Left forelimb (tissue), 1 donor: Measurements from ENCODE around the gene SLC19A1.

Experiments used
- DNase-seq: peaks from one replicate; pipeline ENCODE4 v3.0.0-alpha.2; 2018; ENCODE audit warnings: low spot score

Gene SLC19A1

DNA sequence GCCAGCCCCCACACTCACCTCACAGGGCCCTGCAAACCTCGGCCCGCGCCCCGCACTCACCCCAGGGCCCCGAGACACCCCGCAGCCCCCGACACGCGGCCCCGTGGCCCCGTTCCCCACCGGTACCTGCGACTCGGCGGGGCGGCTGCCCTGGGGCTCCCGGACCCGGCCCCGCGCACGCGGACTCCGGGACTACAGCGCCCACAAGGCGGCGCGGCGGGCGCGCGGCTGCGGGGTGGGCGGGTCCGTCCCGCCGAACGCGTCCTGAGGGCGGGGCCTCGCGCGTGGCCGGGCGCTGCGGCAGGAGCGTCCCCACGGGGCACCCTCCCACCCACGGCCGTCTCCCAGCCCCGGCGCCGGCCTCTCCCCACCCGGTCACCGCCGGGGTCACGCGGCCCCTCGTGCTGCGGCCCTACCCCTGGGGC lies at the start of gene SLC19A1:
Gene SLC19A1 (minus strand): TSS at position 199 of the 425 bp plus-strand sequence. CDS start 4,481 bp downstream, outside the sequence.
- DNase-seq = peak; percentile 79

DNA sequence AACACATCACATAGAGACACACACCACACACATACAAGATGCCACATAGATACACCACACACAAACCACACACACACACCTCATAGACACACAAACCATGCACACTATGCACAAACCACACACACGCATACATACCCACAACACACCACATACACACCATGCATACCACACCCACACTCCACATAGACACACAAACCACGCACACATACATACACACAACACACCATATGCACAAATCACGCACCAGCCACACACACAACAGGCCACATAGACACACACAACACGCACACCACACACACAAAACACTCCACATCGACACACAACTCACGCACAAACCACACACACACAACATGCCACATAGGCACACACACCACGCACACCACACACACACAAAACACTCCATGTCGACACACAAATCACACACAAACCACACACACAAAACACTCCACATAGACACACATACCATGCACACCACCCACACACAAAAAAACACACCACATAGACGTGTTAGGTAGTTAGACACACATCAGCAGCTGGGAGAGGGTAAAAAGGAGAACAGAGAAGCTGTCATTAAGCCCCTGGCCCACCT lies 49.5 kb upstream of the SLC19A1 start:
- DNase-seq = no peak

DNA sequence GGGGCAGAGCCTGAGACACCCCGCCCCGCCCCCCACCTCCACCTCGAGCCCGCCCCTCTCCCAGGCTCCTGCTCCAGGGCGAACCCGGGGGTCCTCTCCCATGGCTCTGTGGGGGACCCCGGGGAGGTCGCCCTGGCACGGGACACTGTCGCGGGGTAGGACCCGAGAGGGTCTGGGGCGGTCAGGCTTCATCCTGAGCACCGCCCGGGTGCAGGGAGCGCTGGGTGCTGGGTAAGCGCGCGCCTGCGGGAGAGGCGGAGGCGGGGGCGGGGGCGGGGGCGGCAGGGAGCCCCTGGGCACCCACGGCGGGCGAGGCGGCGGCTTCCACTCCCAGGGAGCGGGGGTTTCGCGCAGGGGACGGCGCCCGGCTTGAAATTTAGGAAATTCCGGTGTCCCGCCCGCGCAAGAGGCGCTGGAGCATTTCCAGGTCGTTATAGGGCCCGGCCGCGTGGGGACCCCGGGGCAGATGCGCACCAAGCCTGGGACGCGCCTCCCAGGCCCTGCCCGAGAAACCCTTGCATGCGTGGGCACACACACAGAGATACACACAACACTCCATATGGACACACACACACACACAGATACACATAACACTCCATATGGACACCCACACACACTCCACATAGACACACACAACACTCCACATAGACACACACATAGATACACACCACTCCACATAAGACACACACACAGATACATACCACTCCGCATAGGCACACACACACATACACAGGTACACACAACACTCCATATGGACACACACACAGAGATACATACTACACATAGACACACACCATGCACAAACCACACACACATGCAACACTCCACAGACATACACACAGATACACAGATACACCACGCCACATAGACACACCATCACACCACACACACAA lies 48.7 kb upstream of the SLC19A1 start:
- DNase-seq = peak; percentile 48

DNA sequence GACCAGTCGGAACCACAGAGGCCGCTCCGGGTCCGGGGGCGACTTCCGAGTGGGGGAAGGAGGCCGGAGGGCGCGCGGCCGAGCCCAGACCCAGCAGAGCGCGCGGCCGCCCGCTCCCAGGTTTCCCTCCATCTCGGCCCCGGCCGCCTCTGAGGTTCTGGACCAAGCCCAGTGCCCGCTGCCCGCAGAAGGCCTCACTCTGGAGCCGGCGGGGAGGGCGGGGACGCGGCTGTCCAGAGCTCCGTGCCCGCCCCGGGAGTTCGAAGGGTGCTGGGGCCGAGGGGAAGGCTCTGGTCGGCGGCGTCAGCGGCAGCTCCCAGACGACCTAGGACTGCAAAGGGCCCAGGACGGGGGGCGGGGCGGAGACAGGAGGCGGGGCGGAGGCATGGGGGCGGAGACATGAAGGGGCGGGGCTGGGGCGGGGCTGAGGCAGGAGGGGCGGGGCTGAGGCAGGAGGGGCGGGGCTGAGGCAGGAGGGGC lies 48.0 kb upstream of the SLC19A1 start:
- peak; percentile 64 for DNase-seq

DNA sequence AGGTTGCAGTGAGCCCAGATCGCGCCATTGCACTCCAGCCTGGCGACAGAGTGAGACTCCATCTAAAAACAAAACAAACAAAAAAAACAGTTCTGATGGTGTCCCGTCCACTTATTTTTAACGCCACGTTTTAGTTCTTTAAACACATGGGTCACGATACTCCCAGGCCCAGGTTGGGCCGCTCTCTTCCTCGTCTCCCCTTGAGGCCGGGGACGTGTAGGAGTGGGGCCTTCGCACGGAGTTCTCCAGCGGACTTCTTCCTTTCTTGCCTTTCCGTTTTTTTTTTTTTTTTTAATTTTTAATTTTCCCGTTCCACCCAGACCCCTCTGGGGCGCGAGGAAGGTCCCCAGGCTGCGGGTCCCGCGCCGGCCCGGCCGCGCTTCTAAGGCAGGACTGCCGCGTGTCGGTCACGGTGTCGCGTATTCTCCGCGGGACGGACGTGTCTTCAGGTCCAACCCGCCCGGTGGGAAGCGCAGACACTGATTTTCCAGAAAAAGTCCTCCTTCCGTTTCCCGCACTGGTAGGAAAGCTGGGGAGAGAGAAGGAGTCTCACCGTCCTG lies 47.5 kb upstream of the SLC19A1 start:
- DNase-seq = peak; percentile 42

DNA sequence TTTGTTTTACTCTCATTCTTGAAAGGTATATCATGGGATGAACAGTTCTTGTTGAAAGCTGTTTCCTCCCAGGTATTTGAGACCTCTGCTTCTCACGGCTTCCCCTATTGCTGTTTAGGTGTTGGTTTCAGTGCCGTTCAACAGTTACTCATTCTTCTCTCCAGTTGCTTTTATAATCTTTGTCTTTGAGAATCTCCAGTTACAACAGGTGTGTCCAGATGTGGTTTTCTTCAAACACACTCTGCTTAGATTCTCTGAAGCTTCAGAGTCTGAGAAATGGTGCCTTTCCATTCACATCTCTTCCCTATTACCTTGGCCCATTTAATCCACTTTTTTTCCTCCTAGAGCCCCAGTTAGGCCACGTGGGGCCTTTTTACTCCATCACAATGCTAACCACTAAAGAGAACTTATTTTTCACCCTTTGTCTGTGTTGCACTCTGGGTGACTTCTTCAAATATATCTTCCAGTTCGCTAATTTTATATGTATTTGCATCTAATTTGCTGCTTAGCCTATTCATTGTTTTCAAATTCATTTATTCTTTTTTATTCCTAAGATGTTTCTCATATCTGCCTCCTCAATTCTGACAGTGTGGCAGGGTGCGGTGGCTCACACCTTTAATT lies 46.7 kb upstream of the SLC19A1 start:
- peak; percentile 5 for DNase-seq

DNA sequence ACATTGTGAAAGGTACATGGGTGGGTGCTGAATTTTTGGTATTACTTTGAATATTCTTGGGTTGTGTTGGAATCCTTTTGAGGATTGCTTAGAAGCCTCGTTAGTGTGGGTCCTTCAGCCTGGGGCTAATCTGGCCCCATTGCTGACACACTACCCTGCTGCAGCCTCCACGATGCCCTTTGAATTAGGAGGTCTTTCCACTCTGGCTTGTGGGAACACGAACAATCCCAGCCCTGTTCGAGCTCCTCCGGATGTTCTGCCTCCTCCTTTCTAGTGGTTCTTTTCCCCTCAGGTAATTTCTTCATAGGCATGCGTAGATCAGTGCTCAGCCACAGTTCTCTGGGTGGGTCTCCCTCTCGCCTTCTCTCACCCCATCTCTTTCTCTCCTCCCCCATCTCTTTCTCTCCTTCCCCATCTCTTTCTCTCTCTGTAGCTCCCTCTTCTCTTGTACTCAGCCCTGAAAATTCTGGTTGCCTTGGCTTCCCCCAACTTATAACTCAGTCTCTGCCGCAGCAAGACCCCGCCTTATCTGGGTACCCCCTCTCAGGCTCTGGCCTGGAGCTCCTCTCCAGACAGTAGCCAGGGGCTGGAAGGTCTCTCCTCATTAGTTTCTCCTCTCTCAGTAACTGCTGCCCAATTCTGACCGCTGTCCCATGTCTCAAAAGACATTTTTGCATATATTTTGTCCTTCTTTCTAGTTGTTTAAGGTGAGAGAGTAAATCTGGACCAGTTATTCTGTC lies 46.0 kb upstream of the SLC19A1 start:
- DNase-seq = peak; percentile 18

DNA sequence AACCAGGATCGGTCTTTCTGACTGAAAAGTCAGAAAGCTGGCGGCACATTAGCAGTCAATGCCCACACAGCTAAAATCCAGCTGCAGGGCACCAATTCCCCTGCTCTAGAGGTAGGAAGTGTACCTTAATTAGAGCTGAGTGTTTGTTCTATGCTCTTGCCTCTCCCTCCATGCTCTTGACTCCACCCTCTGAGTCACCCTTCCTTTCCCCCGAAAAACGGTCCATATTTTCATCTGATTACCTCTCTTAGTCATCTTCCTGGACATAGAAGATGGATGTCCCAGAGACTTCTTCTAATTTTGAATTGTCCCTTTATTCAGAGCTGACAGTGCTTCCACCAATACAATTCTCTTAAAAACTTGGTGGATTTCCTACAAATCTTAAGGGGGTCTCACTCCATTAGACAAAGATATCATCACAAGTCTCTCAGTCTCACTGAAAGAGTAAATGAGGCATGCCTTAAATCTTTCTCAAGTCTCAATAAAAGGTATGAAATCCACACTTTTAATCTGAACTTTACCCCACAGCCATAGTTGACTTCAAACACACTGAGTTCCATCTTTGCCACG lies 44.1 kb upstream of the SLC19A1 start:
- peak; percentile 1 for DNase-seq

DNA sequence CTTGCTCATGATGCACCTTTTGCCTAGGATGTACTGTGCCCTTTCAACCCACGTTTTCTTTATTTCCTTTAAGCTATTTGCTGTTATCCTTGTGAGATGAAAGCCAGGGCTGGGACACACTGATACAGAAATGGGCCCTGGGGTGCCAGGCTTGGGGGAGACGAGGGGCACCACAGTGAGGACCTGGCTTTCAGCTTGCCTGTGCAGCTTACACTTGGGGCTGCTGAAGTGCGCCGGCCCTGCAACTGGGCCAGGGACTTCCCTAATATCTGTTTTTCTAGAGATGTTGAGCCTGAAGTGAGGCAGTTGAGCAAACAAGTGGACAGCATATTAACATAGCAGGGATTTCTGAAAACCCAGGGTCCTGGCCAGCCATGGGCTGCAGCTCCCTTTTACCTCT lies 42.5 kb upstream of the SLC19A1 start:
- peak; percentile 48 for DNase-seq

DNA sequence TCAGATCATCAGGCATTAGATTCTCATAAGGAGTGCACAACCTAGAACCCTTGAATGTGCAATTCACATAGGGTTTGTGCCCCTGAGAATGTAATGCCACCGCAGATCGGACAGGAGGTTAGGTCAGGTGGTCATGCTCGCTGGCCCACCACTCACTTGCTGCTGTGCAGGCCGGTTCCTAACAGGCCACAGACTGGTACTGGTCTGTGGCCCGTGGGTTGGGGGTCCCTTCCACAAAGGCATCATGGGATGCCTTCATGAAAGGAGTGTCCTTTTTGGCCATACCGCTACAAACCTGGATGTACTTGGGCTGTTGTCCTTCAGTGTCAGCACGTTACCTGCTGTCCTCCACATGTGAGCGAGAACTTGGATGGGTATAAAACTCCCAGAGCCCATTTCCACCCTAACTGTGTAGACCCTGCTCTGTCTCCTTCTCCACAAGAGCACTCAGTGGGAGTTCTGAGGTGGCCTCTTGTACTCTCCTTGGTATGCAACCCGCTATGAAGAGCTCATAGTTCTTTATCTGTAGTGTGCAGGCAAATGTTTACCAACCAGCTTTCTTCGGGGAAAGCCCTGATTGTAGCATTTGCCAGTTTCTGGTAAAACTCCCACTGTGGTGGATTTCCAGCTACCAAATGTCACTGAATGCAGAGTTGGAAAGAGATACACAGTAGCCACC lies 41.7 kb upstream of the SLC19A1 start:
- DNase-seq = peak; percentile 17

DNA sequence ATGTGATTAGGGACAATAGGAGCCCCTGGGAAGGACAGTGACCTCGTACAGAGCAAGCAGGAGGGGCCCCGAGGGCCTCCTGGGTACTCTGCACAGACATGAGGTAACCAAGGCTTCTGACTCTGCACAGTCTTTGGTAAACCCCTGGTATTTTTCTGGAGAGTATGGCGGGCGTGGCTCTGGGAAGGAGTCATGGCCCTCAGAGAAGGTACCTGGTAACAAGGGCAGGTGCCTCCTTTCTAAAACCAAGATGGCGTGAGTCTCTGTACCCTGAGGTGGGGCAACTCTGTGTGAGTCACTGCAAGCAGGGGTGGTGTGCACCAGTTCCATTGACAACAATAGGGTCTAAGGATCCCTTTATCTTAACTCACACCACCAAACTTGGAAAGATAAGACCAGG lies 39.9 kb upstream of the SLC19A1 start:
- peak; percentile 15 for DNase-seq

DNA sequence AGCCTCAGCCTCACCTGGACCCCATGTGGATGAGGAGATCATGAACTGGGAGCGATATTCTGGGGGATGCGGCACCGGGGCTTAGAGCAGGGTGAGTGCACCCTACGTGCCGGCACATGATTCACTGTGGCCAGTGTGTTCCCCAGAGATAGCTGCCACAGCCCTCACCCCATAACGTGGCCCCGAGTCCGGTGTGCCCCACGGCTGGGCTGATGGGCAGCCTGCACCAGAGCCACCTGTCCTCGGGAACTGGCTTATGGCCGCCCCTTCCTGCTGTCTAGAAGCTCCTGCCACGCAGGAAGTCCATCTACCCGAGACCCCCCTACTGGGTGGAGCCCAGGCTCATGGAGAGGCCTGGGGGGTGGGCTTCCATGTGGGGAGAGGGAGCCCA lies 39.1 kb upstream of the SLC19A1 start:
- DNase-seq = no peak

DNA sequence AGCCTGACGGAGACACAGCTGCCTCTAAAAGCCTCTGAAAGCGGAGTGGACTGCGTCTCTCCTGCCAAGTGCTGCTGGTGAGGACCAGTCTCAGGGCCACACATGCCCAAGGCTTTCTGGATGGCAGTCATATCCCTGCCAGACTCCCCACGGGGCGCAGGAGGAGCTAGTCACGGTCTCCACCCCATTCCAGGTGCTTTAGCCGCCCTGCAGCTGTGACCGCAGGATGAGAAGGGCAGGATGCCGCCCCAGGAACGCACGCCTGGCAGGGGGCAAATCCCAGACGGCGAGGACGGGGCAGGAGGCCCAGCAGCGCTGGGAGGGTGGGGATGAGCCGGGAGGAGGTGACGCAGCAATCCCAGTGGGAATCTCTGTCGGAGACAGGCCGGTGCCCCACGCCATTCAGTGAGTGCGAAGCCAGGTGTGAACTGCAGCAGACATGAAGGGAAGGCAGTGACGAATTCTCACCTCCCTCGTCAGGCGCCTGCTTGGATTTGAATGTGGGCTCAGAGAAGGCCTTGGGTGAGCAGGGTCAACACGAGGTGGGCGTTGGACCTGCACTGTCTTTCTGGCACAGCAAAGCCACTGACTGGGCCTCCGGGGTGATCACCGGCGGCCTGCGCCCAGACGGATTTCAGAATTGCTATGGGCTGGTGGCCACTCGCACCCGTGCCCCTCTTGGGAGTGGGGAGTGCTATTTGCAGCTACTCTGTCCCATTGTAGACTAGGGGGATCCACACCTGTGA lies 38.5 kb upstream of the SLC19A1 start:
- no peak for DNase-seq

DNA sequence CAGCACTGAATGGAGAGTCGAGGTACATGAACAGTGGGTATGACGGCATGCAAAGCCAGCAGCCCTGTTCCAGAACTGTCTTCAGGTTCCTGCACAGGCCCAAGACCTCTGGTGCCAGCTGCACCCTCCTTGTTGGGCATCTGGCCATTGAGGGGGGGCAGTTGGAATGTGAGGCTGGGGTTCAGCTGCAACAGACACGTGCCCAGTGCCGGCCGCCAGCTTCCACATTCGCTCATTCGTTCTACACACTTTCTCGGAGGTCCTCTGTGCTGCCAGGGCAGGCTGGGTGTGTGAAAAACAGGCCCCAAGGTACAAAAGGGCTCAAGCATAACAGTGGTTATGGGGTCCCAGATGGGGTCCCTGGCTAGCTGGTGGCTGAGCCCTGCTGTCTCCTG lies 37.9 kb upstream of the SLC19A1 start:
- DNase-seq = no peak

DNA sequence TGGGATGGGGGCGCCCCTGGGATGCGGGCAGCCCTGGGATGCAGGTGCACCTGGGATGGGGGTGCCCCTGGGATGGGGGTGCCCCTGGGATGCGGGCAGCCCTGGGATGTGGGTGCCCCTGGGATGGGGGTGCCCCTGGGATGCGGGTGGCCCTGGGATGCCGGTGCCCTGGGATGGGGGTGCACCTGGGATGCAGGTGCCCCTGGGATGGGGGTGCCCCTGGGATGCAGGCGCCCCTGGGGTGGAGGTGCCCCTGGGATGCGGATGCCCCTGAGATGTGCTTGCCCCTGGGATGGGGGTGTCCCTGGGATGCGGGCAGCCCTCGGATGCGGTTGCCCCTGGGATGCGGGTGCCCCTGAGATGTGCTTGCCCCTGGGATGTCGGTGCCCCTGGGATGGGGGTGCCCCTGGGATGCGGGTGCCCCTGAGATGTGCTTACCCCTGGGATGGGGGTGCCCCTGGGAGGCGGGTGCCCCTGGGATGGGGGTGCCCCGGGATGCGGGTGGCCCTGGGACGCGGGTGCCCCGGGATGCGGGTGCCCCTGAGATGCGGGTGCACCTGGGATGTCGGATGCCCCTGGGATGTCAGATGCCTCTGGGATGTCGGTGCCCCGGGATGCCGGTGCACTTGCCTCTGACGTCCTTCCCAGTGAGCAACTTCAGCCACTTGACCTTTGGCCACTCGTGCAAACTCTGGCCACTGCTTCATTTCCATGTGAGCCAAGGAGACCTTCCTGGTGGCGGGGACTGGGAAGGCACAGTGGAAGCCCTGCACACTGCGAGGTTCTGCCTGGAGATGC lies 37.3 kb upstream of the SLC19A1 start:
- peak; percentile 66 for DNase-seq

DNA sequence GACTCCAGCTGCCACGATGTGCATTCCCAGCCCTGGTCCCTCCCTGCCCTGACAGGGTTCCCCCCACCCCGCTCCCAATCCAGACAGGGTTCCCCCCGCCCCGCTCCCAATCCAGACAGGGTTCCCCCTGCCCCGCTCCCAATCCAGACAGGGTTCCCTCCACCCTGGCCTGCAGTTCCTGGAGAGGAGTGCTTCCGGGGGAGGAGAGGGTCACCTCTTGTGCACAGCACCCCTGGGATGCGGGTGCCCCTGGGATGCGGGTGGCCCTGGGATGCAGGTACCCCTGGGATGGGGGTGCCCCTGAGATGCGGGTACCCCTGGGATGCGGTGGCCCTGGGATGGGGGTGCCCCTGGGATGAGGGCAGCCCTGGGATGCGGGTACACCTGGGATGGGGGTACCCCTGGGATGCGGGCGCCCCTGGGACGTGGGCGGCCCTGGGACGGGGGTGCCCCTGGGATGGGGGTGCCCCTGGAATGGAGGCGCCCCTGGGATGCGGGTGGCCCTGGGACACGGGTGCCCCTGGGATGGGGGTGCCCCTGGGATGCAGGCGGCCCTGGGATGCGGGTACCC lies 36.7 kb upstream of the SLC19A1 start:
- DNase-seq = peak; percentile 61

DNA sequence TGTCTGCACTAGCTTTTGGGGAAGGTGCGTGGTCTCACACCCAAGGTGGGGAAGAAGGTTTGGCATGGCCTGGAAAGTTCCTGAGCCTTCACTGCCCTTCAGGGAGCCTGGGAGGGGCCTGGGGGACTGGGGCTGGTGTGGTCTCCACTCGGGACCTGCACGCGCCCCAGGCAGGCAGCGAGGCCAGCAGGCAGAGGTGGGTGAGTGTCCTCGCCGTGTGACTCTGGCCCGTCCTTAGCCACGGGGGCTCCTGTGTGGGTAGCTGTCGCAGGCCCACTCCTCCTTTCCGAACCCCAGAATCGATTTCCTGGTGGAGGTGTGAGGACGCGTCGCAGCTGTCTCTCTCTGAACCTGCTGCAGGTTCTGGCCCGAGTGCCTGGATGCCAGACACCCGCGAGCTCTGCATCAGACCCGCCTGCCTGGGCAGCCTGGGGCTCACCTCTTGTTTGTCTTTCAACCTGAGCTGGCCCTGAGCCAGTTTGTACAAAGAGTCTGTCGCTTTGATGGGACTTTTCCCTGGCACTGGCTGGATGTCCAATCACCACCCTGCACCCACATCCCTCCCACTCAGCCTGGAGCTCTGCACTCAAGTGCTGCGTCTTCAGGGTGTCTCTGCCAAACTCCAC lies 36.0 kb upstream of the SLC19A1 start:
- DNase-seq = peak; percentile 52

DNA sequence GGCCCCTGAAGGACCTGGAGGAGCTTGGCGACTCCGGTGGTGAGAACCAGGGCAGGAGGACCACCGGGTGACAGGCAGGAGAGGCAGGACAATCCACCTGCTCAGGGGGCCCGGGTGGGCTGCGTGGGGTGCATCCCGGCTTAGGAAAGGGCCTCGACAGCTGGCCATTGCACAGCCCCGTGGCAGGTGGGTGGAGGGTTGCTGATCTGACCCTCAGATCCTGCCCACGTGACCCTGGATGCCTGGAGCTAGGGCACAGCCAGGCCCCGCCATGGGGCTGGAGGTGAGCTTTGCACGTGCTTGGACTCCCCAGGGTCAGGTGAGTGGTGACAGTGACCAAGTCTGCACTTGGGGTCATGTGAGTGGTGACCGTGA lies 35.5 kb upstream of the SLC19A1 start:
- DNase-seq = peak; percentile 53
